Pancreas (tissue), 10 donors: ENCODE data around the gene LRP10. TPM values are rescaled to one million over a fixed set of nuclear protein-coding genes. Genes with fewer than 3 reads are reported as not detected.

Source experiments
- ATAC-seq, 4 donors: fragments of 200-7000 bp; cut with Tn5 transposase; one replicate each; pipeline versions ENCODE4 v1.8.0 to v1.9.1; 2020; ENCODE audit warnings: mild to moderate bottlenecking in 4 of 4, moderate library complexity in 4 of 4
- DNase-seq, 6 donors: peaks; one replicate each; pipeline ENCODE4 v3.0.0-alpha.2; 2020
- FAIRE-seq: peaks from 2 replicates; lab custom pipeline; 2012; peaks lifted over from hg19 to GRCh38; lab: Jason Lieb, UNC
- H3K27ac ChIP-seq, 4 donors: fragments of 200-600 bp; sonication (generic); 1 replicate in 3 of 4; 2 replicates in 1 of 4; pipeline versions ENCODE4 v1.5.0 to v1.8.0; 2020
- H3K27me3 ChIP-seq, 4 donors: fragments of 200-600 bp; one replicate each; pipeline ENCODE4 v1.8.0; 2021
- H3K36me3 ChIP-seq, 3 donors: fragments of 200-600 bp; sonication (generic) in 1 of 3; one replicate each; pipeline versions ENCODE4 v1.5.0 to v1.8.0; 2020 to 2021
- H3K4me1 ChIP-seq, 3 donors: fragments of 200-600 bp; one replicate each; pipeline ENCODE4 v1.8.0; 2021
- H3K4me3 ChIP-seq, 4 donors: fragments of 200-600 bp; sonication (generic) in 2 of 4; one replicate each; pipeline versions ENCODE4 v1.5.0 to v1.8.0; 2020 to 2021
- H3K9me3 ChIP-seq, 4 donors: fragments of 200-600 bp; one replicate each; pipeline ENCODE4 v1.8.0; 2021
- WGBS, 2 donors: extraction: QIAGEN DNeasy Blood & Tissue Kit; methylation state at CpG; one replicate each; pipeline ENCODE4 v1.1.7; 2013; 5-methylcytosine and 5-hydroxymethylcytosine counted together
- intact Hi-C, 3 donors: fragments of 100-400 bp; cut with DNase I; formaldehyde crosslinking; loops; one replicate each; pipeline versions ENCODE4 v1.11.1 to v1.14.2; 2022
- polyA plus RNA-seq, 2 donors: library from polyadenylated mRNA; stranded (reverse); fragments of 200-250 nt; gene quantifications; one replicate each; pipeline ENCODE4 v1.2.3, GENCODE V29; 2013
- total RNA-seq, 6 donors: library from RNA; stranded (reverse); fragmentation: NEBNext Ultra II Directional in 4 of 6; extraction: Animal tissue kit (Norgen Biotek cat#: 25700) in 4 of 6; gene quantifications; one replicate each; pipeline versions ENCODE4 v1.2.1 to v1.2.4, GENCODE V29; 2021 to 2023
- TF ChIP-seq, protein P1 (sequence below), 4 donors: fragments of 200-600 bp; sonication (generic) in 3 of 4; IDR thresholded peaks; one replicate each; pipeline versions ENCODE4 v1.5.0 to v1.8.0; 2021; ENCODE audit warnings: antibody characterized with exemption in 4 of 4
- donor health status: healthy with polysubstance abuse.
- donor health status: DM: no; HTN: no; CAD: no; lungs with moderate emphysema.
- donor health status: DM: no; HTN: no; CAD: no.
- donor health status: control.
- donor health status: control.
- donor health status: Bipolar disorder and iron deficiency.
- donor health status: DM: yes; HTN: yes; CAD: no.
- donor health status: DM: no; HTN: no; CAD: no.
- donor health status: DM: no; HTN: no; CAD: no.
- donor health status: DM: yes; HTN: yes; CAD: no.

The LRP10 gene
- total and polyA plus RNA-seq, 8 donors: 14.7 to 86.2 (median 50.2) TPM

DNA sequence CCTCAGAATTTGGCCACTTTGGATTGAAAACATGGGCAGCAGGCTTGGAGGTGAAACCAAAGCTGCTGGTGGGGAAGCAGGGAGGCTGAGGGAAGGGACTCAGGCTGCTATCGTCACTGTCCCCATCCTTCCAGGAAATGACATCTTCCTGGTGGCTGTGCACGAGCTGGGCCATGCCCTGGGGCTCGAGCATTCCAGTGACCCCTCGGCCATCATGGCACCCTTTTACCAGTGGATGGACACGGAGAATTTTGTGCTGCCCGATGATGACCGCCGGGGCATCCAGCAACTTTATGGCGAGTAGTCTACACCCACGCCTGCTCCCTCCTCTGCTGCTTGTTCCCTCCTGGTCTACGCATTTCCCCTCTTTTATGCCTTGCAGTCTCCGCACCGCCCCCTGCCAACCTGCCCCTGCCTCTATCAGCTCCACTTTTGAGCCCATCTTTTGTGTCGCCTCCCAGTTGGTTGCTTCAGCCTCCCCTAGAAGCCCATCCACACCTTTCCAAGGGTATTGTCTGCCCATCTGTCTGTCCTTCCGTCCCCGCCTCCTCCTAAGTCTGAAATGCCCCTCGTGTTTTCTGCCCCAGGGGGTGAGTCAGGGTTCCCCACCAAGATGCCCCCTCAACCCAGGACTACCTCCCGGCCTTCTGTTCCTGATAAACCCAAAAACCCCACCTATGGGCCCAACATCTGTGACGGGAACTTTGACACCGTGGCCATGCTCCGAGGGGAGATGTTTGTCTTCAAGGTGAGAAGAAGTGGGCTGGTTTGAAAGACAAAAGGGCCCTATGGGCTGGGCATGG is 28.2 kb upstream of the LRP10 start:
- Histone ChIP-seq H3K9me3 (no peaks in the 10 kb centered on the region), H3K27ac (no peak overlapping the region), H3K36me3 (peaks cover 0 to 50% (median 34%) of the 10 kb centered on the region in 3 donors), H3K4me3 (no peak overlapping the region), H3K4me1 (peaks cover 0 to 13% (median 0%) of the 10 kb centered on the region in 3 donors), H3K27me3 (no peaks in the 10 kb centered on the region)
- no peak for DNase-seq
- ATAC-seq: no peak
- intact Hi-C loops: no loop called here
- TF ChIP-seq, protein P1, sequence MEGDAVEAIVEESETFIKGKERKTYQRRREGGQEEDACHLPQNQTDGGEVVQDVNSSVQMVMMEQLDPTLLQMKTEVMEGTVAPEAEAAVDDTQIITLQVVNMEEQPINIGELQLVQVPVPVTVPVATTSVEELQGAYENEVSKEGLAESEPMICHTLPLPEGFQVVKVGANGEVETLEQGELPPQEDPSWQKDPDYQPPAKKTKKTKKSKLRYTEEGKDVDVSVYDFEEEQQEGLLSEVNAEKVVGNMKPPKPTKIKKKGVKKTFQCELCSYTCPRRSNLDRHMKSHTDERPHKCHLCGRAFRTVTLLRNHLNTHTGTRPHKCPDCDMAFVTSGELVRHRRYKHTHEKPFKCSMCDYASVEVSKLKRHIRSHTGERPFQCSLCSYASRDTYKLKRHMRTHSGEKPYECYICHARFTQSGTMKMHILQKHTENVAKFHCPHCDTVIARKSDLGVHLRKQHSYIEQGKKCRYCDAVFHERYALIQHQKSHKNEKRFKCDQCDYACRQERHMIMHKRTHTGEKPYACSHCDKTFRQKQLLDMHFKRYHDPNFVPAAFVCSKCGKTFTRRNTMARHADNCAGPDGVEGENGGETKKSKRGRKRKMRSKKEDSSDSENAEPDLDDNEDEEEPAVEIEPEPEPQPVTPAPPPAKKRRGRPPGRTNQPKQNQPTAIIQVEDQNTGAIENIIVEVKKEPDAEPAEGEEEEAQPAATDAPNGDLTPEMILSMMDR (IDR thresholded peaks at IDR 0.05): no peak
- WGBS, 2 donors: 89 to 93% methylated on average over 21 of the region's 21 CpGs
- no peak for FAIRE-seq

DNA sequence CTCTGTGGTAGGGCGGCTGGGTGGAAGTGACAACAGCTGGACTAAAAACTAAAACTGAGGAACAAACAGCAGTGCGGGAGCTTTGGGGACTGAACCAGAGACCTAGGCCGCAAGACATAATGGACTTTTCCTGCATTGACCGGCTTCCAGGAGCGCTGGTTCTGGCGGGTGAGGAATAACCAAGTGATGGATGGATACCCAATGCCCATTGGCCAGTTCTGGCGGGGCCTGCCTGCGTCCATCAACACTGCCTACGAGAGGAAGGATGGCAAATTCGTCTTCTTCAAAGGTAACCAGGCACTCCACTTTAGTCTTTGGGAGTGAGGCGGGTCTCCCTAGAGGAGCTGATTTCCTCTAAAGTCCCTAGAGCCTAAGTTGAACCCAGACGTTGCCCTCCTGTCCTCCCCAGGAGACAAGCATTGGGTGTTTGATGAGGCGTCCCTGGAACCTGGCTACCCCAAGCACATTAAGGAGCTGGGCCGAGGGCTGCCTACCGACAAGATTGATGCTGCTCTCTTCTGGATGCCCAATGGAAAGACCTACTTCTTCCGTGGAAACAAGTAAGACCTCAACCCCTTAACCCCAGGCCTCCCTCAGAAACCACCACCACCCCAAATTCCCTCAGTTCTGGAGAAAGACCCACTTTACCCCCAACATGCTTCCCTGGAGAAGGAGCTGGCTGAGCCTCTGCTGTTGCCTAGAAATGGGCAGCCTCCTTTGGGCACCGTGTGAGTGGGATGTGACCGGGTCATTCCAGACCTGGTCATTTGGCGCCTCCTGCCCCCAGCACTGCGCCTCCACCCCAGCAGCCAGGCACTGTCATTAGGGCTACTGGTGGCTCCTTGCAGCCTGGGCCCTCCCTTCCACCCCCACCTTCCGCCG is 27.1 kb upstream of the LRP10 start:
- ATAC-seq: no peak
- no peaks in the 10 kb centered on the region for H3K27me3 ChIP-seq
- H3K36me3 ChIP-seq: peaks cover 0 to 50% (median 34%) of the 10 kb centered on the region in 3 donors
- WGBS, 2 donors: 90 to 91% methylated on average over 22 of the region's 22 CpGs
- no peak for FAIRE-seq
- H3K9me3 ChIP-seq: no peaks in the 10 kb centered on the region
- intact Hi-C loops: no loop called here
- DNase-seq: no peak
- H3K4me1 ChIP-seq: peaks cover 0 to 3% (median 0%) of the 10 kb centered on the region in 3 donors
- H3K4me3 ChIP-seq: no peak overlapping the region
- no peak overlapping the region for H3K27ac ChIP-seq
- TF ChIP-seq, protein P1 (IDR thresholded peaks at IDR 0.05): no peak

DNA sequence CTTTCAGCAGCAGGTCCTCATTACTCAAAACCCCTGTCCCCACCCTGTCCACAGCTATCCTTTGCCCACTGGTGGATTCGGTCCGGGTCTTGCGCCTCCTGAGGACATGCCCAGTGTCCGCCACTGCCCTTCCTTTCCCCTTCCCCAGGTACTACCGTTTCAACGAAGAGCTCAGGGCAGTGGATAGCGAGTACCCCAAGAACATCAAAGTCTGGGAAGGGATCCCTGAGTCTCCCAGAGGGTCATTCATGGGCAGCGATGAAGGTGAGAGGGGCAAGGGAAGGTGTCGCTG is 26.5 kb upstream of the LRP10 start:
- TF ChIP-seq, protein P1 (IDR thresholded peaks at IDR 0.05): no peak
- no peak for DNase-seq
- Histone ChIP-seq H3K27ac (no peak overlapping the region), H3K36me3 (peaks cover 0 to 50% (median 34%) of the 10 kb centered on the region in 3 donors), H3K9me3 (no peaks in the 10 kb centered on the region), H3K4me3 (no peak overlapping the region), H3K4me1 (peaks cover 0 to 3% (median 0%) of the 10 kb centered on the region in 3 donors), H3K27me3 (no peaks in the 10 kb centered on the region)
- WGBS, 2 donors: 84 to 95% methylated on average over 9 of the region's 9 CpGs
- no peak for ATAC-seq
- FAIRE-seq: no peak
- intact Hi-C loops: no loop called here

DNA sequence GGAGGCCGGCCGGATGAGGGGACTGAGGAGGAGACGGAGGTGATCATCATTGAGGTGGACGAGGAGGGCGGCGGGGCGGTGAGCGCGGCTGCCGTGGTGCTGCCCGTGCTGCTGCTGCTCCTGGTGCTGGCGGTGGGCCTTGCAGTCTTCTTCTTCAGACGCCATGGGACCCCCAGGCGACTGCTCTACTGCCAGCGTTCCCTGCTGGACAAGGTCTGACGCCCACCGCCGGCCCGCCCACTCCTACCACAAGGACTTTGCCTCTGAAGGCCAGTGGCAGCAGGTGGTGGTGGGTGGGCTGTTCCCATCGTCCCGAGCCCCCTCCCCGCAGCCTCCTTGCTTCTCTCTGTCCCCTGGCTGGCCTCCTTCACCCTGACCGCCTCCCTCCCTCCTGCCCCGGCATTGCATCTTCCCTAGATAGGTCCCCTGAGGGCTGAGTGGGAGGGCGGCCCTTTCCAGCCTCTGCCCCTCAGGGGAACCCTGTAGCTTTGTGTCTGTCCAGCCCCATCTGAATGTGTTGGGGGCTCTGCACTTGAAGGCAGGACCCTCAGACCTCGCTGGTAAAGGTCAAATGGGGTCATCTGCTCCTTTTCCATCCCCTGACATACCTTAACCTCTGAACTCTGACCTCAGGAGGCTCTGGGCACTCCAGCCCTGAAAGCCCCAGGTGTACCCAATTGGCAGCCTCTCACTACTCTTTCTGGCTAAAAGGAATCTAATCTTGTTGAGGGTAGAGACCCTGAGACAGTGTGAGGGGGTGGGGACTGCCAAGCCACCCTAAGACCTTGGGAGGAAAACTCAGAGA is 25.5 kb upstream of the LRP10 start:
- intact Hi-C loops: no loop called here
- Histone ChIP-seq H3K9me3 (no peaks in the 10 kb centered on the region), H3K27me3 (no peaks in the 10 kb centered on the region), H3K36me3 (peaks cover 0 to 50% (median 34%) of the 10 kb centered on the region in 3 donors), H3K4me1 (peaks cover 3 to 6% (median 5%) of the 10 kb centered on the region in 3 donors), H3K27ac (no peak overlapping the region), H3K4me3 (no peak overlapping the region)
- WGBS, 2 donors: 91 to 92% methylated on average over 26 of the region's 26 CpGs
- TF ChIP-seq, protein P1 (IDR thresholded peaks at IDR 0.05): no peak
- FAIRE-seq: no peak
- no peak for DNase-seq
- ATAC-seq: no peak
